AG09319 (cell line): ENCODE measurements around the gene MON2.

Experiments used
- DNase-seq: peaks from one replicate; pipeline ENCODE4 v3.0.0-alpha.2; 2010; ENCODE audit warnings: low read depth; ENCODE audit errors: extremely low read depth
- TF ChIP-seq, protein P1 (sequence below): IDR thresholded peaks from 2 replicates; pipeline ENCODE4 v1.5.1; 2011; ENCODE audit warnings: low read depth, mild to moderate bottlenecking, inconsistent platforms, low read length, moderate library complexity

Gene MON2

DNA sequence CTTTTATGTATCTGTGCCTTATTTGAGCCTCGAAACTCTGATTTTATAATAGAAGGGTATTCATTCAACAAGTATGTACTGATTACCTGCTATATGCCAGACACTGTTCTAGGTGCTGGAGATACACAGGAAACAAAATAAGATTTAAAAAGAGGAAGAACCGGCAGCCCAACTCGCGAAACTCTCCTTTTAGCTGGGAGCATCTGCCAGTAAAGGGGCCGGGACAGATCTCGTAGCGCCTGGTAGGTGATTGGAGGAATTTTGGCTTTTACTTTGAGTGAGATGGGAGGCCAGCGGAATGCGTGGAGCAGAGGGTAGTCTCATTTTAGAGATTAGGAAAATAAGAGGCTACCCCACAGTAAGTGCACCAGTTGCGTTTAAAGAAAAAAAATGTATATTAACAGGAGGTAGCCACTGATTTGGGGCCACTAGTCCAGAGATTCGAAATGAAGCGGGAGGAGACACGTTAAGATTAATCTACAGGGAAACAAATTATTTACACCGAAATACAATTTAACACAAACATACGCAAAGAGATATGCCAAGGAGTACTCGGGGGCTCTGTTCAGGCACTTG is 520 bp upstream of the MON2 start:
- TF ChIP-seq, protein P1, sequence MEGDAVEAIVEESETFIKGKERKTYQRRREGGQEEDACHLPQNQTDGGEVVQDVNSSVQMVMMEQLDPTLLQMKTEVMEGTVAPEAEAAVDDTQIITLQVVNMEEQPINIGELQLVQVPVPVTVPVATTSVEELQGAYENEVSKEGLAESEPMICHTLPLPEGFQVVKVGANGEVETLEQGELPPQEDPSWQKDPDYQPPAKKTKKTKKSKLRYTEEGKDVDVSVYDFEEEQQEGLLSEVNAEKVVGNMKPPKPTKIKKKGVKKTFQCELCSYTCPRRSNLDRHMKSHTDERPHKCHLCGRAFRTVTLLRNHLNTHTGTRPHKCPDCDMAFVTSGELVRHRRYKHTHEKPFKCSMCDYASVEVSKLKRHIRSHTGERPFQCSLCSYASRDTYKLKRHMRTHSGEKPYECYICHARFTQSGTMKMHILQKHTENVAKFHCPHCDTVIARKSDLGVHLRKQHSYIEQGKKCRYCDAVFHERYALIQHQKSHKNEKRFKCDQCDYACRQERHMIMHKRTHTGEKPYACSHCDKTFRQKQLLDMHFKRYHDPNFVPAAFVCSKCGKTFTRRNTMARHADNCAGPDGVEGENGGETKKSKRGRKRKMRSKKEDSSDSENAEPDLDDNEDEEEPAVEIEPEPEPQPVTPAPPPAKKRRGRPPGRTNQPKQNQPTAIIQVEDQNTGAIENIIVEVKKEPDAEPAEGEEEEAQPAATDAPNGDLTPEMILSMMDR: no peak
- no peak for DNase-seq

DNA sequence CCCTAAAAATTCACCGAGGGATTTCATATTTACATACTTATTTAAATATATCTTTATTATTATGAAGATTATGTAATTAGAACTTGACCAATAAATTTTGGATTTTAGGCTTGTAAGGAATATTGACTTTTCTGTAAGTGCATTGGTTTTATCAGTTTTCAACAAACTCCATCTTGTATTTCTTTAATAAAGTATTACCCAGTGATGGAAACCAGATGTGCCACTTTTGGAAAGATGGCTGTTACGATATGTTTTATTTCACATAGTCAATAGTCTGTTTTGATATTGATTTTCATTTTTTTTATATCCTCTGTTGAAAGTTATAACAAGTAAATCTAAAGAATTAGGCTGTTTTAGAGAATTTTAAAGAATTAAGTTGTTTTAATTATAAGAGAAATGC is 1.8 kb downstream of the MON2 start:
- TF ChIP-seq, protein P1: no peak
- DNase-seq: no peak

DNA sequence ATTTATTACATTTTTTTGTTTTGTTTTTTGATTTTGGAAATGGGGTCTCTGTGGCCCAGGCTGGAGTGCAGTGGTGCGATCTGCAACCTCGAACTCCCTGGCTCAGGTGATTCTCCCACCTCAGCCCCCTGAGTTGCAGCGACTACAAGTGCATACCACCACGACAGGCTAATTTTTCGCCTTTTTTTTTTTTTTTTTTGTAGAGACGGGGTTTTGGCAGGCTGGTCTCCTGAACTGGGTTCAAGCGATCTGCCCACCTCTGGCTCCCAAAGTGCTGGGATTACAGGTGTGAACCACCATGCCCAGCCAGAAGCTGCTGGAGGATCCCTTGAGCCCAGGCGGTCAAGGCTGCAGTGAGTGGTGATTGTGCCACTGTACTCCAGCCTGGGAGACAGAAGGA is 2.3 kb downstream of the MON2 start:
- no peak for DNase-seq
- TF ChIP-seq, protein P1: no peak

DNA sequence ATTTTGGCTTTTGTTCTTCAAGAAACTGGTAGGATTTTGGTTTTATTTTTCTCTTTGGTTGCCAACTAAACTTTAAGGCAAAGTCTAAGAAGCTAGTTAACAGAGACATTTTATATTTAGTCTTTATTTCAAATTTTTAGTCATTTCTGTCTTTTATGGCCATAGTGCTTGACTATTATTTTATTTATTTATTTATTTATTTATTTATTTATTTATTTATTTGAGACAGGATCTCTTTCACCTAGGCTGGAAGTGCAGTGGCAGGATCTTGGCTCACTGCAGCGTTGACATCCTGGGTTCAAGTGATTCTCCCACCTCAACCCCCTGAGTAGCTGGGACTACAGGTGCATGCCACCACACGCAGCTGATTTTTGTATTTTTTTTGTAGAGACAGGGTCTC is 3.1 kb downstream of the MON2 start:
- TF ChIP-seq, protein P1: no peak
- no peak for DNase-seq

DNA sequence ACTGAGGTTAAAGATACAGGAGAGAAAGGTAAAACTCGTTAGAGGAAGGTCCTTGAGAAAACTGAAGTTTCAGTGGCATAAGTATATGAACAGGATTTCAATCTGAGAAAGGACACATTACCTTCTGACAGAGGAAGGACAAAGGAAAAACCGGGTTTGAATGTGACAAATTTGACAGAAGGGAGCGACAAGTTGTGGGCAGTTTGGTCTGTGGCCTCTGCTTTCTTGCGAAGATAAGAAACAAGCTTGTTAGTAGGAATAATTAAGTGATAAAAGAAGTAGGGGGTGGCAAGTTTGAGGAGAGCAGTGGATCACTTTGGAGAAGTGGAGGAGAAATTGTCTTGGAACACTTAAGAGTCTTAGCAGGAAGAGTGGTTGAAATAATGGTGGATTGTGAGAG is 5.1 kb downstream of the MON2 start:
- TF ChIP-seq, protein P1: no peak
- DNase-seq: no peak

DNA sequence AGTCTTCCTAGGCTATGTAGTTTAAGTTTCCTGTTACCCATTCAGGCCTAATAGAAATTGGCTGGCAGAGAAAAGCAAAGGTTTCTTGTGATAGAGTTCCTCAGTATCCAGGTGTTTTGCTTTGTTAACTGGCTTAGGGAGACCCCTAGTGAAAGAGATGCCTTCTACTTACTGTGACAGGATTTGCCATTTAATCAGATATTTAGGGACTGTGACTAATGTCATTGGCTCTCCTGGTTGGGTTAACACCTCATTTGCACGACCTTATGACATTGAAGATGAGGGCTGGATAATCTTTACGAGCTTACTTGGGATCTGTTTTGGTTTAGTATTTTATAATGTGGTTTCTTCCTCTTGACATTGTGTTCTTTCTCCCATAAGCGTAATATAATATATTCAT is 5.8 kb downstream of the MON2 start:
- TF ChIP-seq, protein P1: no peak
- no peak for DNase-seq

DNA sequence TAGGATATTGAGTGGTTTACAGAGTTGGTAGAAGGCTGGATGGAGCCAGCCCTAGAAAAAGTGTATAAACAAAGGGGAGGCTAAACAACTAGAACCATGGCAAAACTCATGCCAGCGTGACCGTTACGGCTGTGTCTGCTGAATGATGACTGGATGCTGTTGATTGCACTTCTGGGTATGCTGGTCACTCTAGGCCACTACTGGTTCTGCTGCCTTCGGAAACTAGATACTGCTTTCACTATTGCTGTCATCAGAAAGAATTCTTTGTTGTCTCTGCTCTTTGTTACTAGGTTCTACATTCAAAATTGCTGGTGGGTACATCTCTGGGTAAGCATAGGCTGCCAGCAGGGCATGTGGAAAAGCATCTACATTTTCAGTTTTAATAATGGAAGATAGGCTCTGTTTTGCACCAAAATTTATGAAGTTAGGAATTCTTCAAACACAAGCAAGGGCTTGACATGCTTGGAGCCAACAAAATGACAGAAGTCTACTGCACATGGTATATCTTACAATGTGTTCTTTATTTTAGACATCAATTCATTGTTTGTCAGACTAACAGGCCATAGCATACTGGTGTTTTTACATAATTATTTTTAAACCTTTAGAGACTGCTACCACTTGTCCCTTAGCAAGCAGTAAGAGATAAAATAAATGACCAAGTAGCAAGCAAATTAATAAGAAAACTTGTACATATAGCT is 15.4 kb downstream of the MON2 start:
- TF ChIP-seq, protein P1: no peak

More for the DNA sequence above, 15.4 kb downstream of the MON2 start:
- DNase-seq: no peak
